Activated CD4-positive, alpha-beta T cell treated with anti-CD3 and anti-CD28 coated beads, Interleukin-2, Interleukin-4, amounts not matched to agents 100 ng/mL and 50 ng/mL, durations not matched to agents 16 hours and 8 hours (primary cell): Measurements from ENCODE around the gene GJE1.

Experiments
- DNase-seq: peaks from one replicate; pipeline ENCODE4 v3.0.0-alpha.2; 2020; ENCODE audit warnings: low spot score

The GJE1 gene

DNA sequence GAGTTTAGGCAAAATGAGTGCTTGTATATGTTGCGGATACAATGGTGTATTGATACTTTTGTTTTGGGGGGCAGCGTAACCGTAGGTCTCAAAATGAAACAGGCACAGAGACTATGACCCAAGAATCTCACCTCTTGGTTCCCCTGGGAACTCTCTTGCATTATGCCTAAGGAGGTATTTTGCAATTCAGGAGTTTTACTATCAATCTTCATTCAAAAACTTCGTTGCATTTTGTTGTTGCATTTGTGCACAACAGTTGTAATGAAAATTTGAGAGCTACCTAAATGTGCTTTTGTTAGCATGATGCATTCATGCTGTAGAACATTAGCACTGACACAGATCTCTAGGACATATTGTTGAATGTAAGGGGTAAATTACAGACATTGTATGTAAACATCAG, 32.5 kb downstream of the GJE1 start:
- no peak for DNase-seq

DNA sequence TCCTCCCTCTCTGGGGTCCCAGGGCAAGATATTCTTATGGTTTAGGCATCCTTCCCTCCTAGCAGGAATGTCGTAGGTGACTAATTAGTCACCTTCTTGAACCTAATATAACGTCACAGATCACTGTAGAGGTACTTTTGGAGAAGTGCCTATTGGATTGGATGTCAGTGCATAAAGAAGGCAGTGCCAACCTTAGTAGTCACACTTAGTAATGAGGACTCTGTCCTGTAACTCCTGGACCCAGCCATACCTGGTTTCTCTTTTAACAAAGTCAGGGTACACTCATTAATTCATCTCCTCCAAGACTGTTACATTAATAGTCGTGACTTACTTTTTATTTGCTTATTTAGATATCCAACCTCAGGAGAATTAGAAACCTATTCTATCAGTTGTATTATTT, 34.3 kb downstream of the GJE1 start:
- DNase-seq, result no peak

- no peak for DNase-seq
Measured at GRCh38 chr6:142167486-142167885, 34.8 kb downstream of the GJE1 start.

- DNase-seq, result no peak
Measured at GRCh38 chr6:142171351-142171750, 38.6 kb downstream of the GJE1 start.

GRCh38 chr6:142172758-142173157, 40.0 kb downstream of the GJE1 start:
- DNase-seq, result no peak

DNA sequence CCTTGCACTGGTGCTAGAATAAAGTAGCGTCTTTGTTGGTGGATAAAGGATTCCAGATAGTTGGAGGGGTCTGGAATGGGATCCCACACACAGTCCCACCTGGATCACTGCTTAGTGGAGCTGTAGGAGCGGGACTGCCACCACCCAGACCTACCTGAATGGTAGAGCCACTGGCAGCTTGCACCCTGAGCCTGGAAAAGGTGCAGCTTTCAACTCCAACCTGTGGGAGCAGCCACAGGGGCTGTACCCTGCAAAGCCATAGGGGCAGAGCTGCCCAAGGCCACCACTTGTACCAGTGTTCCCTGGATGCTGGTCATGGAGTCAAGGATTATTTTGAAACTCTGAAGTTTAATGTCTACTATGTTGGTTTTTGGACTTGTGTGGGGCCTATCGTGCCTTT, 41.3 kb downstream of the GJE1 start:
- DNase-seq, result no peak

DNA sequence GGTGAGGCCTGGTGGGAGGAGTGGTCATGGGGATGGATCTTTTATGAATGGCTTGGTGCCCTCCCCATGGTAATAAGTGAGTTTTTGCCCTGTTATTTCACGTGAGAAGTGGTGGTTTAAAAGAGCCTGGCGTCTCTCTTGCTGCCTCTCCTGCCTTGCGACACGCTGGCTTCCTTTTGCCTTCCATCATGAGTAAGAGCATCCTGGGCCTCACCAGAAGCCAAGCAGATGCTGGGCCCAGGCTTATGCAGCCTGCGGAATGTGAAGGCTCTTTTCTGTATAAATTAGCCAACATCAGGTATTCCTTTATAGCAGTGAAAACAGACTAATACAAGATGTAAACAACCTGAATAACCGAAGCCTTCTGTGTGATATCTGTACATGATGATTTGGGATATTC, 42.0 kb downstream of the GJE1 start:
- DNase-seq, result no peak

DNA sequence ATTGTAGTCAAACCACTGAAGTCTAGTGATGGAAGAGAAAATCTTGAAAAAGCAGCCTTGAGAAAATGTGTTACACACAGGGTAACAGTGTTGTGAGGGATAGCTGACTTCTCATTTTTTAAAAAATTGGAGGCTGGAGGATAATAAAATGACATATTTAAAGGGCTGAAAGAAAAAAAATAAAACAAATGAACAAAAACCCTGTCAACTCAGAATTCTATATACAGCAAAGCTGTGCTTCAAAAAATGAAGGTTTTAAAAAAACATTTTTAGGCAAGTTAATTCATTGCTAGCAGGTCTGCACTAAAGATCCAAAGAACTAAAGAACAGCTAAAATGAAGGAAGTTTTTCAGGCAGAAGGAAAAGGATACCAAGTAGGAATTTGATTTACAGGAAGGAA, 45.4 kb downstream of the GJE1 start:
- no peak for DNase-seq

- no peak for DNase-seq
Measured at GRCh38 chr6:142182004-142182403, 49.3 kb downstream of the GJE1 start.

DNA sequence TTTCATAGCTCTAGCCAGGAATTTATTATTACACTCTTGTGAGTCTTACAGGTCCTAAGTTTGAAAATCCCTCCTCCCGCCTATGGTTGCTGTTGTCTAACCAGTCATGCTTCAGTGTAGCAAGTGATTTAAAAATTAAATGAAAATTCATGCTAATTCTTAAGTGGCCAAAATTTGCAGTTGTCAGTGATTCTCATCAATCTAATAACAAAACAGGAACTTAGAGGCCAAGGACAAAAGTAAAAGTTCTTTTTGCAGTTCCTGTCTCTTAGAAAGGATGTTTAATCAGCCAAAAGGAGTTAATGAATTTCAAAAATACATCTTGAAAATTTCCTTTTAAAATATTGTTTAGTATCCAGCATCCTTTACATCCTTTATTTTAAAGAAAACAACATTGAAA, 50.6 kb downstream of the GJE1 start:
- no peak for DNase-seq

- DNase-seq, result no peak
Measured at GRCh38 chr6:142184307-142184706, 51.6 kb downstream of the GJE1 start.
